Airway epithelial cell (primary cell): Measurements from ENCODE around the gene POLR2J. TPM values are rescaled to one million over a fixed set of nuclear protein-coding genes. Genes with fewer than 3 reads are reported as not detected.

Experiments
- total RNA-seq: library from RNA; depleted of rRNA; stranded (reverse); fragments of >200 nt; gene quantifications from 2 replicates; pipeline ENCODE4 v1.2.3, GENCODE V29; 2015

The POLR2J gene
- total RNA-seq: 24.7 and 40.1 TPM in 2 replicates

GRCh38 chr7:102478314-102479208 is at the start of gene POLR2J:
Gene POLR2J, minus strand, starts transcription at chr7:102478922. Its CDS starts 62 bp downstream, at chr7:102478860.

GRCh38 chr7:102517550-102518147 is 38.9 kb upstream of the POLR2J start, which contains the start of gene RASA4B:
Gene RASA4B, minus strand, starts transcription at chr7:102517777. Its CDS starts 67 bp downstream, at chr7:102517710.

GRCh38 chr7:102464577-102465280 is 14.0 kb downstream of the POLR2J start, which contains the start of the genes ALKBH4 and LRWD1:
Gene ALKBH4, minus strand, starts transcription at chr7:102464863. Its CDS starts 27 bp downstream, at chr7:102464836.
Gene LRWD1, plus strand, starts transcription at chr7:102464984. Its CDS starts 97 bp downstream, at chr7:102465081.

GRCh38 chr7:102433219-102434038 is 45.3 kb downstream of the POLR2J start, which contains the start of gene ORAI2:
Gene ORAI2, plus strand, starts transcription at chr7:102433575. Its CDS starts 5,382 bp downstream, at chr7:102438957.

Other genes starting within 250 kb of the POLR2J start
- gene SH2B2, start 192.1 kb downstream of the POLR2J start, total RNA-seq: 4.0 and 6.1 TPM in 2 replicates
- gene SPDYE6, start 122.5 kb downstream of the POLR2J start, total RNA-seq: not detected in 2 replicates
- 13.3 and 15.0 TPM in 2 replicates for gene PRKRIP1, start 82.6 kb downstream of the POLR2J start, total RNA-seq
- 8.0 and 15.7 TPM in 2 replicates for gene ORAI2, start 45.3 kb downstream of the POLR2J start, total RNA-seq
- gene ALKBH4, start 14.1 kb downstream of the POLR2J start, total RNA-seq: 11.8 and 14.9 TPM in 2 replicates
- gene LRWD1, start 13.9 kb downstream of the POLR2J start, total RNA-seq: 14.4 and 31.0 TPM in 2 replicates
- 0.51 and 2.5 TPM in 2 replicates for gene RASA4B, start 38.9 kb upstream of the POLR2J start, total RNA-seq
- 106 and 157 TPM in 2 replicates for gene UPK3BL2, start 64.8 kb upstream of the POLR2J start, total RNA-seq
- not detected in 2 replicates for gene SPDYE2, start 72.3 kb upstream of the POLR2J start, total RNA-seq
- gene POLR2J3, start 93.7 kb upstream of the POLR2J start, total RNA-seq: 3.4 and 10.8 TPM in 2 replicates
- 5.6 and 11.8 TPM in 2 replicates for gene RASA4, start 137.8 kb upstream of the POLR2J start, total RNA-seq
- gene UPK3BL1, start 163.9 kb upstream of the POLR2J start, total RNA-seq: 1,784 and 2,271 TPM in 2 replicates
- not detected in 2 replicates for gene SPDYE2B, start 171.4 kb upstream of the POLR2J start, total RNA-seq
- 0.19 and 4.0 TPM in 2 replicates for gene POLR2J2, start 192.7 kb upstream of the POLR2J start, total RNA-seq